GM12801 (cell line): Measurements from ENCODE around the gene QSOX2.

Experiments used
- TF ChIP-seq, protein P1 (sequence below): IDR thresholded peaks from one replicate; pipeline ENCODE4 v1.5.1; 2011; ENCODE audit warnings: control low read depth; ENCODE audit not compliant: insufficient read length; ENCODE audit errors: extremely low read depth

Gene QSOX2

DNA sequence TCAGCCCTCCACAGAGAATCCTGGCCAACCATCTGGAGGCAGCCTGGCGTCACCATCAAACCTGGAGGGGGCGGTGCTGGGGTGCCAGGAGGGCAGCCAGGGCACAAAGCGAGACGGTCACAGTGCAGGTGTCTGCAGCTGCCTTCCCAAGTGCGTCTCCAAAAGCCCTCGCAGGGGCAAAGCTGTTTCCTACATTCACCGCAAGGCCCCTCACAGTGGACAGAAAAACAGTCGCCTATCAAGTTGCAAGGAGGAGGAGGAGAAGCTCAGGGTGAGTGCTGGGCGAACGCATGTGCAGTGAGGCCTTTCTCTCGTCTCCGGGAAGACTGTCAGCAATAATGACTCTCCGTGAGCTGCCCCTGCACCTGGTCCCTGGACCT, 22.7 kb downstream of the QSOX2 start:
- TF ChIP-seq, protein P1, sequence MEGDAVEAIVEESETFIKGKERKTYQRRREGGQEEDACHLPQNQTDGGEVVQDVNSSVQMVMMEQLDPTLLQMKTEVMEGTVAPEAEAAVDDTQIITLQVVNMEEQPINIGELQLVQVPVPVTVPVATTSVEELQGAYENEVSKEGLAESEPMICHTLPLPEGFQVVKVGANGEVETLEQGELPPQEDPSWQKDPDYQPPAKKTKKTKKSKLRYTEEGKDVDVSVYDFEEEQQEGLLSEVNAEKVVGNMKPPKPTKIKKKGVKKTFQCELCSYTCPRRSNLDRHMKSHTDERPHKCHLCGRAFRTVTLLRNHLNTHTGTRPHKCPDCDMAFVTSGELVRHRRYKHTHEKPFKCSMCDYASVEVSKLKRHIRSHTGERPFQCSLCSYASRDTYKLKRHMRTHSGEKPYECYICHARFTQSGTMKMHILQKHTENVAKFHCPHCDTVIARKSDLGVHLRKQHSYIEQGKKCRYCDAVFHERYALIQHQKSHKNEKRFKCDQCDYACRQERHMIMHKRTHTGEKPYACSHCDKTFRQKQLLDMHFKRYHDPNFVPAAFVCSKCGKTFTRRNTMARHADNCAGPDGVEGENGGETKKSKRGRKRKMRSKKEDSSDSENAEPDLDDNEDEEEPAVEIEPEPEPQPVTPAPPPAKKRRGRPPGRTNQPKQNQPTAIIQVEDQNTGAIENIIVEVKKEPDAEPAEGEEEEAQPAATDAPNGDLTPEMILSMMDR = no peak

DNA sequence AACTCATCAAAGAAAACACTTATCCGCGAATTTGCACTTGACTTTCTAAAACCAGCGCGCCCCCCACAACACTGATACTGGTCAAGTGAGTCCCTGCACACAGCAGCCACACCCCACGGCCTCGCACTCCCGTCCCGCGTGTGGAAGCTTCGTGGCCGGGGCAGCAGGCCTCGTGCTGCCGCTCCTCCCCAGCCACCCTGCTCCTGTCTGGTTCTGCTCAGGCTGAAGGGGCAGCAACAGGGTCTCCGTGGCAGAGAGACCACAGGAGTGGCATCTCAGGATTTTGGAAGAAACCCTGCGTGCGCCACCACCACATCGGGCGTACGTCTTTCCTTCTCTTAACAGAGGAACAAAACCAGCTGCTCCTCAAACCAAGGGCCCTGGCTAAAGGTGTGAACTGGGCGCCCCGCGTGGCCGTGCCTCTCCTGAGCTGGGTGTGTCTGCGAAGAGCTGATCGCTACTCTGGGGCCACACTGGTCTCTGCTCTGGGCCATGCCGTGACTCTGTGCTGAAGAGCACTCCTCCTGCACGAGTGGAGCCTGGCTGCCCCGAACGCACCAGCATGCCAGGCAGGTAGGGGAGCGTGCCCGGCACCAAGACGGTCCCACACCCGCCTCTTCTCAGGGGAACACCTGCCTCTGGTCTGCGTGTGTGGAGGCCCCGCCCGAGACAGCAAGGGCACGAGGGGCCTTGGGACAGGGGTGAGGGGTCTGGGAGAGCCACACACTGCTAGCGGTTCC, 23.3 kb downstream of the QSOX2 start:
- TF ChIP-seq, protein P1 = no peak

- TF ChIP-seq, protein P1 = no peak
Measured at GRCh38 chr9:136220017-136220729, 25.4 kb downstream of the QSOX2 start.

- TF ChIP-seq, protein P1 = no peak
Measured at GRCh38 chr9:136219276-136219675, 26.3 kb downstream of the QSOX2 start.

DNA sequence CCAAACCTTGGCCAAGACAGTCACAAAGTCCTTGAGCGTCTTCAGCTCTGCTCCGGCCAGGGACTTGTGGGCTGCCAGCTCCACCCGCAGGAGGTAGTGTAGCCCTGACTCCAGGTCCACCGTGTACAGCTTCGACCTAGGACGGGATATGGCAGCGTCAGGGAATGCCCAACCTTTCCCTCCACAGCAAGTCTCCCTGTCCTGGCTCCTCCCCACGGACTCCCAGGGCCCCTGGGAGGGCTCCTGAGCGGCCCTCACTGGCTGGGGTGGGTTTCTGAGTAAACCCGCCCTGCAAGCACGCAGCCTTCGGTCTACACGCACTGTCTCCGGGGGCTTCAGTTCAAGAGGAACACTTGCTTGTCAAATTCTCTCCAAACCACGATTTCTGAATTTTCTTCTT, 26.9 kb downstream of the QSOX2 start:
- TF ChIP-seq, protein P1 = no peak

DNA sequence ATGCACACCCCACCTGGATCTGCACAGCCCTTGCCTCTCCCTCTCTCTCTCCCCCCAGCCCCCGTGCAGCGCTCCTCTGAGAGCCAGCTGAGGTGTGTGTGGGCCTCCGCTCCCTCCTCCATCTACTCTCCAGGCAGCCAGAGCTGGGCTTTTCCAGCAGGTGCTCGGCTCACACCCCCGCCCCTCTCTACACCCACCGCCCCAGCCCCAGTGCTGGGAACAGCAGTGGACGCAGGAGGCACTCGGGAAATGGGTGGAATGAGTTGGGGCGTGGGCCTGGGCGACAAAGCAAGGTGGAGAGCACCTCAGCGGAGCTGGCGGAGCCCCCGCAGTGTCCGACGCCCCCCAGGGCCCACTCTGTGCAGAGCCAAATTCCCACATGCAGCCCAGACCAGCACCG, 27.3 kb downstream of the QSOX2 start:
- TF ChIP-seq, protein P1 = no peak

DNA sequence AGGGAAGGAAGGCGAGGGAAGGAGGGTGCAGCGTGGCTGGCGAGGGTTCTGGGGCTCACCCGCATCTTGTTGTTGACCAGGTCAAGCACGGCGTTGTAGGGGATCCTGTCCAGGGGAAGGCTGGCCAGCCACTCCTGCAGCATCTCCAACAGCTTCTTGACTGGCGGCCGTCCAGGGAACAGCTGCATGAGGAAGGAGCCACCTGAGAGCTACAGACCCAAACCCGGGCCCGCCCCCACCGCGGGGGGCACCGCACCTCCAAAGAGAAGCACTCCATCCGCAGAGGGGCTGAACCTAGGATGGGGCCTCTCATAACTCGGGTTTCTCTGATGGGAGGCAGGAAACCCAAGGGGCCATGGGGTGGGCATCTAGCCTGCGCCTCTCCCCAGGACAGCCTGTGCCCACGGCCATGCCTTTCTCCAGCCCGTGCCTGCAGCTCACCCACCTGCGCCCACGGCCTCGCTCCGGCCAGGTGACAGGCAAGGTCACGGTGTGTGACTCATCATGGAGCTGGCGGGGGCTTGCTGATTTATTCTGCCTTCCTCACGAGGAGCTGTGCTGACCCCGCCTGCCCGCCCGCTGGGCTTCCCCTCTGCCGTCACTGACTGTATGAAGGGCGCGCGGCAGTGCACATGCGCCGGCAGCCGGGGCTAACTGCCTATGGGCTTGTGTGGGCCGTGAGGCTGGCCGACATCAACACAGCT, 28.9 kb downstream of the QSOX2 start:
- TF ChIP-seq, protein P1 = no peak
